HG03442 (cell line): ENCODE results near the gene CCDC180.
"Not testable (repeated sequence)": the region's sequence is repeated elsewhere in the genome, so short reads cannot be mapped to it uniquely, and the experiment has no call there.

Source experiments
- ATAC-seq: cut with Tn5 transposase; IDR thresholded peaks from one replicate; pipeline ENCODE4 v1.9.1; 2021; ENCODE audit warnings: mild to moderate bottlenecking, moderate library complexity; ENCODE audit not compliant: unreplicated experiment

The CCDC180 gene

DNA sequence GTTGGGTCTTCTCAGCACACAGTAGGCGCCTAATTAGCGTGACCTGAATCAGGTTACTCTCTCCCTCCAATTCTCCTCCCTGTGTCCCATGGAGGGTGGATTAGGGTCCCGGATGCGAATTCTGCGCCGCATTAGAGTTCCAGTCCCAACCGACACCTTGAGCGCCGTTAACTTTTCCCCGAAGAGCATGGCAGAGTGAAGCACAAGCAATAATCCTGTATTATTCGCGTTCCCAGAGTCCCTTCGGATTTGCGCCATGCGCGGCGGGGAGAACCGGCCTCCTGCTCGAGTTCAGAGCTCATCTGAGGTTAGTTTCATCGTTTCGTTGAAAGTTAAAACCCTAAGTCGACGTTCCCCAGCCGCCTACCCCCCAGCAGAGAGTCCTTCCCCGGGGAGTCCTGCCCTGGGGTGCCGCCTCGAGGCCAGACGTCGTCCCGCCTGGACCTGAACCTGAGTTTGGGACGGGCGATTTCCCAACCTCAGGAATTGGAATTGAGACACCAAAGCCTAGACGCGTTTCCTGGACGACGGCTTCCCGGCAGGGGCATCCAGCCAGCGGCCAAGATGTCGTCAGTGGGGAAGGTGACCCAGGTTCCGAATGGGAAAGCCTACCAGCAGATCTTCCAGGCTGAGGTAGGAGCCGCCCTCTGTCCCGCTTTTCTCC is at the start of gene CCDC180:
Gene CCDC180, plus strand, starts transcription at position 160 of the 664 bp plus-strand sequence. Its CDS starts 405 bp downstream, at position 565.
- no peak for ATAC-seq

DNA sequence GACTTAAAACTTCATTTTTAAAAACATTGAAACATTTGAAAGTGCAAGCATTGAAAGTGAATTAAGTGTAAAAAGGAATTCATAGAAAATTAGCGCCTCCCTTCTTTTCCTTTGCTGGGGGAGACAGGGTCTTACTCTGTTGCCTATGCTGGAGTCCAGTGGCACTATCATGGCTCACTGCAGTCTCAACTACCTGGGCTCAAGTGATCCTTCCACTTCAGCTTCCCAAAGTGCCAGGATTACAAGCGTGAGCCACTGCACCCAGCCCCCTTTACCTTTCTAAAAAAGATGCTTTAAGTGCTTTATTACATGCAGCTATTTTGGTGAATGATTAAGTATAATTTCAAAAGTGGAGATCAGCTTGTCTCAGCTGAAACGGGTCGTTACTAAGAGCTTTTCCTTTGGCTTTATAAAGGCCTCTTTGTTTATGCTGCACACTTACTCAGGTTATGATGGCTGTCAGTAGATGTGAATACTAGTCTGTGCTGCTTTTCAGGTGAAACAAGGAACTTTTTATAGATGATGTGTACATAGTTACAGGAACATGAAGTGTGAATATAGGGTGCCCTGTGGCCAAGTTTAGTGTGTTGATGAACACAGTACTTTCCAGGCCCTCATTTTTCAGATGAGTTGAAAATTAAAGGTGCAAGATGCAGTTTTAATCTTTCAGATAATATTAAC is 47.5 kb upstream of the CCDC180 start:
- not testable (repeated sequence) for ATAC-seq

DNA sequence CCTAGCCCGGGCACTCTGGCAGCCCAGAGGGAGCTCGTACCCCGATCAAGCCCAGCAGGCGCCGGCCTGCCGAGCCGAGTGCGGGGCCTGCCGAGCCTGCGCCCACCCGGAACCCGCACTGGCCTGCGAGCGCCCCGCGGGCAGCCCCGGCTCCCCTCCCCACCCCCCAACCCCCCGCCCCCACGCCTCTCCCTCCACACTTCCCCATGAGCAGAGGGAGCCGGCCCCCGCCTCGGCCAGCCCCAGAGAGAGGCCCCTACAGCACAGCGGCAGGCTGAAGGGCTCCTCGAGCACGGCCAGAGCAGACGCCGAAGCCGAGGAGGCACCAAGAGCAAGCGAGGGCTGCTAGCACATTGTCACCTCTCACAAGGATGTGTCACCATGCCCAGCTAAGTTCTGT is 36.2 kb upstream of the CCDC180 start:
- ATAC-seq: no peak

DNA sequence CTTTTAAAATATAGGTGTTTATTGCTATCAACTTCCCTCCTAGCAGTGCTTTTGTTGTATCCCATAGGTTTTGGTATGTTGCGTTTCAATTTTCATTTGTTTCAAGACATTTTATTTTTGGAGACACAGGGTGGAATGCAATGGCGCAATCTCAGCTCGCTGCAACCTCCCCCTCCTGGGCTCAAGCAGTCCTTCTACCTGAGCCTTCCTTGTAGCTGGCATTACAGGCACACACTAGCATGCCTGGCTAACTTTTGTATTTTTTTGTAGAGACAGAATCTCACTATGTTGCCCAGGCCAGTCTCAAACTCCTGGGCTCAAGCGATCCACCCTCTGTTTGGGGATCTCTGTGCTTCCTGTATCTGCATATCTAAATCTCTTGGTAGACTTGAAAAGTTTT is 35.4 kb upstream of the CCDC180 start:
- ATAC-seq: no peak

DNA sequence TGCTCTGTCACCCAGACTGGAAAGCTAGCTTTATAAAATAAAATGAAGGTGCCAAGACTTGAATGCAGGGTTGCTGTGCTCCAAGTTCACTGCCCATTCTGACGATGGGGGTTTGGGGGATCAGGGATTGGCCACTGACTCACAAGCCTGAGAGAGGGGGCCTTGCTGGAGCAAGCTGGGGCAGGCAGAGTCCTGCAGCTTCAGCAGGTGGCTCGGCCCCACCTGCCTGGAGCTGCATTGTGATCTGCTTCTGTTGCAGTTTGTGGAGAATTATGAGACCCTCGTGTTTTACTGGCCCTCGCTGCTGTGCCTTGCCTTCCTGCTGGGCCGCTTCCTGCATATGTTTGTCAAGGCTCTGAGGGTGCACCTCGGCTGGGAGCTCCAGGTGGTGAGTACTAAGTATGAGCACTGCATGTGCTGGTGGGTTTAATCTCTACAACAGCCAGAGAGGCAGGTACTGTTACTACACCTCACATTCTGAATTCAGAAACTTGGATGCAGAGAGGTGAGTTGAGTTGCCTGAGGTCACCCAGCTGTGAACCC is 31.1 kb upstream of the CCDC180 start:
- ATAC-seq: no peak

DNA sequence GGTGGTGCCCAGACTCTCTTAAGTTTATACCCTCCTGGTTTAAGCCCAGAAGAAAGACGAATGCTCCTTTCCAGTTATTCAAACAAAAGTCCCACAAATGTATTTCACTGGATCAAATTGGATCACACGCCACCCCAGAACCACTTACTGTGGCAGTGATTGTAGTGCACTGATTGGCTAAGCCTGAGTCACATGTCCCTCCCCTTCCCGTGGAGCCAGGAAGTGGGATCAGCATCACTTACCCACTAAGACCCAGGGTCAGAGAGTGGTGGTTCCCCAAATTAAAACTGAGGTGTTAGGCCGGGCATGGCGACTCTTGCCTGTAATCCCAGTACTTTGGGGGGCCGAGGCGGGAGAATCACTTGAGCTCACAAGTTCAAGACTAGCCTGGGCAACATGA is 29.5 kb upstream of the CCDC180 start:
- ATAC-seq: no peak

DNA sequence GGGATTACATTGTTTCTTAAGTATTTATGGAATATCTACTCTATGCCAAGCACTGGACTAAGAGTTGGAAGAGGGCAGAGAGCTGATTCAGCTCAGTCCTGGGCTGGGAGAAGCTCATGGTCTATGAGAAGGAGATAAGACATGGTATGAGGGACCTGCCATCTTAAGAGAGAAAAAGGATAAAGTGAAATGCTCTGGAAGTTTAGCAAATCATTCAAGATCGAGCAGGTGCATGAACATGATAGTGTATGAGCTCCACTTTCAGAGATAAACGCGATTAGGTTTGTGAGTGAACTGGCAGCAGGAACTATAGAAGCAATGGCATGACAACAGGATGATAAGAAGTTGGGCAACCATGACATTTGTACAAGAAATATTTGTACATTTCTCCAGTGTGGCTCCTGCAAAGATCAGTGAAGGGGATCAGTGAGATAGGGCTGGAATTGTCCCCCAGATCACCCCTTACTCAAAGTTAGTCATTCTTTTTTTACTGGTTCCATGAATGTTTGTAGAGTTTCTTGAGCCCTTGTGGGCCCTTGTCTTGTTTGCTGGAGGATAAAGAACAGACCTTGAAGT is 26.6 kb upstream of the CCDC180 start:
- ATAC-seq: no peak

DNA sequence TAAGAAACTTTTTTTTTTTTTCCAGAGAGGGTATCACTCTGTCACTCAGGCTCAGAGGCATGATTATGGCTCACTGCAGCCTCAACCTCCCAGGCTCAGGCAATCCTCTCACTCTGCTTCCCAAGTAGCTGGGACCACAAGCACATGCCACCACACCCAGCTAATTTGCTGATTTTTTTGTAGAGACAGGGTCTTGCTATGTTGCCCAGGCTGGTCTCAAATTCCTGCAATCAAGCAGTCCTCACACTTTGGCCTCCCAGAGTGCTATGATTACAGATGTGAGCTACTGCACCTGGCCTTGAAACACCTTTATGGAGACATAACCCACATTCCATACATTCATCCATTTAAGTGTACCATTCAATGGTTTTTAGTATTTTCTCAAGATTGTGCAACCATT is 23.7 kb upstream of the CCDC180 start:
- no peak for ATAC-seq

DNA sequence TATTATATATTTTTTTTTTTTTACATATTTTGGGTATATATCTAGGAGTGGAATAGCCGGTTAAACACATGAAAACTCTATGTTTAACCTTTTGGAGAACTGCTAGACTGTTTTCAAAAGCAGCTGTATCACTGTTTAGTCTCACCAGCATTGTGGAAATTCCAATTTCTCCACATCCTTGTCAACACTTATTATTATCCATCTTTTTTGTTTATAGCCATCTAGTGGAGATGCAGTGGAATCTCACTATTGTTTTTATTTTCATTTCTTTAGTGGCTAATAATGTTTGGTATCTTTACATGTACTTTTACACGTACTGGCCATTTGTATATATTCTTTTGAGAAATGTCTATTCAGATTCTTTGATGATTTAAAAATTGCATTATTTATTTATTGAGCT is 22.7 kb upstream of the CCDC180 start:
- no peak for ATAC-seq

DNA sequence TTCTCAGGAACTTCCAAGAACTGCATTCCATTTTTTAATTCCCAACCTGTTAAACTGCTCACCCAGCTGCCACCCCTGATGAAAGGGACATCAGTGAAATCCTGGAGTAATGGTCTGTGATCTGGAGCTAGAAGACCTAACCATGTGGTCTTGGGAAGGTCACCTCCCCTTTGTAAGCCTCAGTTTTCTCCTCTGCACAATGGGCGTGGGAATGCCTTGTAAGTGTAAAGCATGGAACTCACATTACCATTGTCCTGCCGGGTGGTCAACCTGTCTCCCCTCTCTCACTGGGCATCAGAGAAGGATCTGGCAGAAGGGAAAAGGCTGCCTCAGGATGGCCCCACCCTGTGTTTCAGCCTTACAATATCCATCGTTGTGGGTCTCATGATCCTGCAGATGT is 15.3 kb upstream of the CCDC180 start:
- ATAC-seq: no peak

DNA sequence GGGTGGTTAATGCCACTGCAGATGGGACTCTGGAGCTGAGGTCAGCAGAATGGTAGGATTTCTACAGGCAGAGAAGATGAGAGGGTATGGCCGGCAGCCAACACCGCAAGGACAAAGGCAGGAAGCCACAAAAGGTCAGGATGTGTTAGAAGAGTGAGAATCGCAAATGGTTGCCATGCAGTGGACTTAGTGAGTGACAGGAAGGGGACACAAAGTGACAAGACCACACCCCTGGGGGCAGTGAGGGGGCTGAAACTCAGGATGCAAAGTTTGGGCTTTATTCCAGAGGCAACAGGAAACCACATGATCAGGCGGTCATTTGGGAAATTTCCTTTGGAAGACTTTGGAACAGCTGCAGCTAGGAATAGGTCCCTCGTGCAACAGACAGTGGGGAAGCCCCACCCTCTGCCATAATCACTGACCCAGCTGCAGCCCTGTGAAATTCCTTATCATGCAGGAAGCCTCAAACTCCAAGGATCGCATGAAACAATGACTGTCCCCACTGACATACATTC is 14.2 kb upstream of the CCDC180 start:
- no peak for ATAC-seq

DNA sequence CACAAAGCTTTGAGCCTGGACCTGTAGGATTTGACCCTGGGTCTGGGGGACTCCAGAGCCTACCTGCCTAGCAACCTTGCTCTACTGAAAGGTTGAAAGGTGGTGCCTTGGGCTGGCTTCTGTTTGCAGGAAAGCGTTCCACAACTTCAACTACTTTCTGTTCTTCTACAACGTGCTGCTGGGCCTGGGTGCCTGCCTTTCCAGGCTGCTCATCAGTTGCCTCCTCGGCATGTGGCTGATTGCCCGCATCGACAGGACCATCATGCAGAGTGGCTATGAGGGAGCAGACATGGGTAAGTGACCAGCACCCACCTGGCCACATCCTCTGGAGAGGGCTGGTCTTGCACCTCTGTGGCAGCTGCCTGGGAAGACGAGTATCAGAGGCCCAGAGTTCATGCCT is 13.6 kb upstream of the CCDC180 start:
- ATAC-seq: no peak

DNA sequence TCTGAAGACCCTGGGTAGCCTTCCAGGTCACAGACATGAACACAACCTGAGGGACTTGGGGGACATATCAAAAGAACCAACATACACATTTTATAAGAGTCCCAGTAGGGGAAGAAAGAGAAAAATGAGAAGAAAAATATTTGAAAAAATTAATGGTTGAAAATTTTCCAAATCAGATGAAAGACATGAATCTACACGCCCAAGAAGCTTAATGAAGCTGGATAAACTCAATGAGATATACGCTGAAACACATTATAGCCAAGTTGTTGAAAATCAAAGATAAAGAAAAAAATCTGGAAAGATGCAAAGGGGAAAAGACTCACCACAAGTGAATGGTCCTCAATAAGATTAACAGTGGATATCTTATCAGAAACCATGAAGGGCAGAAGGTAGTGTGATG is 9.6 kb upstream of the CCDC180 start:
- ATAC-seq: no peak

DNA sequence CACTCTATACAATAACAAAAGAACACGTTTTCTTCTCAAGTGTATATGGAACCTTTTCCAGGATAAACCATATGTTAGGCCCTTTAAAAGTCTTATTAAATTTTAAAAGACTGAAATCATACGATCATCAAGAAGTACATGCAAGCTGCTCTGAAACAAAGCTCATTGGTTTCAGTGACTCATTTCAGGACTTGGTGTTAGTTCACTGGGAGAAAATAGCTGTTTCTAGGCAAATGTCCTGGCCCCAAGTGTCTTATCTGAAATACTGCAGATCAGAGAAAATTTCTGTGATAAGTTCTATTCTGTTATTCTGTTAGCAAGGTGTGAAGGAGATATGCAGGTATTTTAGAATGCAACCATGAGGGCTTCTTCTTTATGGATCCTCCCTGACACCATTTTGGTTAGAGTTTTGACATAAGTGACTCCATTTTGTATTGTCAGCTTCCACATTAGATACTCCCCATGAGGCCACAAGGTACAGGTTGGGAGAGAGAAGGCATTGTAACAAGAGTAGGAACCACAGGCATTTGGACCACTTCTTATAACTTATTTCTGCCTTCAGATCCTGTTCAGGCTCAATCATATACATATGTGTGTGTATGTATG is 7.5 kb upstream of the CCDC180 start:
- ATAC-seq: peak; percentile 80

DNA sequence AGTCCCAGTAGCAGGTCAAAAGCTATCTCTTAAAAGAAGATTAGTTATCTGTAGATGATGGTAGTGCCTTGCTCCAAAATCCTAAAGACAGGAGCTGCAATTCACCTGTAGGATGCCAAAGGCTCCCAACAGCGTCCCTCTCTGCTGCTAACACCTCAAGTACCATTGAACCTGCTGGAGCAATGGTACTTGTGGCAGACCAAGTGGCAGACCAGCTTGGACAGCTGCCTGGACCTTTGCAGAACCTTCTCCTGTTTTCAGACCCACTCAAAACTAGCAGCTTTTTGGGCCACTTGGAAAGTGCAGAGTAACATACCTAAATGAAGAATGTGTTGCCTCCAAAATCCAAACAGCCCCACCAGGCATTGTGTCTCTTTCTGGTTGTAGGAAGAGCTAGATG is 6.9 kb upstream of the CCDC180 start:
- no peak for ATAC-seq

DNA sequence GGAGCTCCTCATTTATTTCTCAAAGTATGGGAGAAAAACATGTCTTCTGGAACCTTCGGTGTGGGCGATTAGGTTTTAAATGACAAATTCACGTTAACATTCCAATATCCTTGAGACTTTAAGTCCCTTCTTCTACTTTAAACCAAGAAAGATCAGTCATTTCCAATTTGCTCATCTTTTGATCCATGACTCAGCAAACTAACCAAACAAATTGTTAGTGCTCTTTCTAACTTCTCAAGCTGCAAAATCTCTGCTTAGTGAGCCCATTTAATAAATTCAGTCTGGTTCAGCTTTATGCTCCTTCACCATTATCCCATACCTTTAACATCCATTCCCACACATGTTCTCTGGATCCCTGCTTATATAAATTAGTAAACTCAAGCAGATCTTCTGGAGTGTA is 5.5 kb upstream of the CCDC180 start:
- ATAC-seq: no peak

DNA sequence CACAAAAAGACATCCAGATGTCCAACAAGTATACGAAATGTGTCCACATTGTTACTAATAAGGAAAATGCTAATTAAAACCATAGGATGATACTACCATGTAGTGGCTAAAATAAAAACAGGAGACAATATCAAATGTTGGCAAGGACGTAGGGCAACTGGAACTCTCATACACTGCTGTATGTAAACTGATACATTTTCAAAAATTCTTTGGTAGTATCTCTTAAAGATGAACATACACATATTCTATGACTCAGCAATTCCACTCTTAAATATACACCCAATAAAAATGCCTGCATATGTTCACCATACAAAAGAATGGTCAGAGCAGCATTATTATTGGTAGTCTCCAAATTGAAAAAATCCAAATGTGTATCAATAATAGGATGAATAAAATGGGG is 2.9 kb upstream of the CCDC180 start:
- ATAC-seq: no peak

DNA sequence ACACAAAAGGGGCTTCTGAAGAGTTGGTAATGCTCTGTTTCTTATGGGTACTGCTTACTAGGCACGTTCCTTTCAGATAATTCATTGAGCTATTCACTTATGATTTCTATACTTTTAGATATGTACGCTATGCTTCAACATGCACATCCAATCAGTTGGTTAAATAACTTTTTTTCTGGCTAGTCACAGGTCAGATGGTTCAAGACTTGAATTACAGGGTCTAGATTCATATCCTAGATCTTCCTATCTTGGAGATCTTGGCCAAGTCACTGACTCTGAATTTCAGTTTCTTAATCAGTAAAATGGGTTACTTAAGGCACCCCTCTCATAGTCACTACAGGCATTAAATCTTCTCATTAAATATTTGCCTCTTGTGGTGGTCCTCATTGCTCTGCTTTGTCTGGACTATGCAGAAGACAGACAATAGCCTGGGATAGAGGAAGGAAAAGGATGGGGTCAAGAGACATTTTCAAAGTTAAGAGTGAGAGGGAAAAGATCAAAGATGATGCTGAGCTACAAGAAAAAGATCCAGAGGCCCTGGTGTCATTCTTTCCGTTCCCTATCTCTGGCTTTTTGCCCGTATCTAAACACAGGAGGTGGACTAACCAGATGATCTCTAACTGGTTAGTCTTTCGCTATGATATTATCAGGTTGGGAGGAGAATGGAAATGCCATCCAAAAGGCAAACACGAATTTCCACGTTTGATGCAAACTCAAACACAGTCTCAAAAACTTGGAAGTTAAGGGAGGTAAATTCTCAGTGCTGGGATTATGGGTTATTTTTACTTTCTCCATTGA is 1.8 kb upstream of the CCDC180 start:
- no peak for ATAC-seq

DNA sequence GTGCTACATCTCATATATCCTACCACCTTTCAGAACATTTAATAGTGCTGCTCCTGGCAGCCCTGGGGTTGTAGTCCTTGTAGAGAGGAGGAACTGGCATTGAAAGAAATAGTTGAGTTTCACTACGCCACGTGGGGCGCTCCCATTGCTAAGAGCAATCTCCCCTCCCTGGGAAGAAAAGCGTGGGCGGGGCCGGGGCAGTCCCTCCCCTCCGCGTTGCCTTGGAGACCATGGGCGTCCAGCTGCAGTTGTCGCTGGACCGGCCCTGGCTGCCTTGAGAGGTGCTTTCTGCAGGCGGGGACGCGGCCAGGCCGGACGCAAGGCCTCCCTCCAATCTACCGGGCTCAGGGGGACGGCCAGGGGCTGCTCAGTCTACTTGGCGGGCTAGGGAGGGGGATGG is 368 bp upstream of the CCDC180 start:
- no peak for ATAC-seq

DNA sequence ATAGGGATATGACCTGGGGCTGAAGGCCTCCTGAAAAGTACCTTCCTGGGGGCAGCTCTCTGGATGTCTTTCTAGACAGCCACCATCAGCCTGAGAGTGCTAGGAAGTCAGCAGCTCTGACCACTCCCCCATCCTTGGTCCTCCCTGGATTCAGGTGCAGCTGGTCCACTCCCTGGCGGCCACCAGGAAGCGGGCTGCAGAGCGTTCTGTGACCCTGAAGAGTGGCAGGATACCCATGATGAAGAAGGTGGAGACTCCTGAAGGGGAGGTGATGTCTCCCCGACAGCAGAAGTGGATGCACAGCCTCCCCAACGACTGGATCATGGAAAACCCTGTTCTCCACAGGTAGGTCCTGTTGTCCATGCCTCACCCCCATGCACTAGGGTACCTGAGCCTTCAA is 1.8 kb downstream of the CCDC180 start:
- no peak for ATAC-seq

DNA sequence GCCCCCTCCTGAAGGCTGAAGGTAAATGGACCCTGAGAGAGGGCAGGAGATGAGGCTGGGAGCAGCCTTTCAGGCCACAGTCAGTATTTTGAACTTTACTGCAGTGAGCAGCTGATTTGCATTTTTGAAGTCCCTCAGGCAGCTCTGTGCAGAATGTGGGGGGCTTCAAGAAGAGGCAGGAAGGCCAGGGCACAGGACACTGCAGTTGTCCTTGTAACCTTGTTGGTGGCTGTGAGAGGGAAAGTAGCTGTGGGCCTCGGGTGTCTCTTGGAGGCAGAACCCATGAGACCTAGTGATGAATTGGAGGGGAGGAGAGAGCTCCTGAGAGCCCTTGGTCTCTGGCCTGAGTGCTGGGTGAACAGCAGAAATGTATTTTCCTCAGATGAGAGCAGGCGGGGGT is 2.6 kb downstream of the CCDC180 start:
- ATAC-seq: no peak
